Progenitor cell of endocrine pancreas (in vitro differentiated cells): ENCODE data around the gene BCL2A1. TPM values are rescaled to one million over a fixed set of nuclear protein-coding genes. Genes with fewer than 3 reads are reported as not detected.
"Not testable (repeated sequence)": the region's sequence is repeated elsewhere in the genome, so short reads cannot be mapped to it uniquely, and the experiment has no call there.

Experiments used
- DNase-seq: peaks from one replicate; pipeline ENCODE4 v3.0.0; 2021; ENCODE audit warnings: low spot score; ENCODE audit not compliant: unreplicated experiment
- H3K27ac Mint-ChIP-seq: 2 replicates; pipeline ENCODE4 v1.8.0; 2021; ENCODE audit warnings: mild to moderate bottlenecking, moderate library complexity, mixed read lengths
- H3K27me3 Mint-ChIP-seq: 2 replicates; pipeline ENCODE4 v1.8.0; 2021; ENCODE audit warnings: mixed read lengths
- H3K36me3 Mint-ChIP-seq: 2 replicates; pipeline ENCODE4 v1.8.0; 2022; ENCODE audit warnings: mixed read lengths; ENCODE audit not compliant: insufficient read depth
- H3K4me1 Mint-ChIP-seq: 2 replicates; pipeline ENCODE4 v1.8.0; 2021; ENCODE audit warnings: low read depth, mixed read lengths
- H3K4me3 Mint-ChIP-seq: 2 replicates; pipeline ENCODE4 v1.8.0; 2021; ENCODE audit warnings: low read depth, mild to moderate bottlenecking, moderate library complexity, mixed read lengths
- H3K9me3 Mint-ChIP-seq: 2 replicates; pipeline ENCODE4 v1.8.0; 2021; ENCODE audit warnings: low read depth, mixed read lengths
- CTCF ChIP-seq: fragments of 200-600 bp; sonication (generic); IDR thresholded peaks from one replicate; pipeline ENCODE4 v1.5.0; 2021; ENCODE audit warnings: antibody characterized with exemption, mild to moderate bottlenecking; ENCODE audit not compliant: unreplicated experiment
- total RNA-seq: library from RNA; stranded (reverse); gene quantifications from 2 replicates; pipeline ENCODE4 v1.2.1, GENCODE V29; 2021

The BCL2A1 gene
- total RNA-seq, 1 donor from 2014 or later = not detected

GRCh38 chr15:79967298-79968182, 3.5 kb downstream of the BCL2A1 start:
- no peaks in the 10 kb centered on the region for H3K27me3 Mint-ChIP-seq
- H3K9me3 Mint-ChIP-seq = no peaks in the 10 kb centered on the region
- H3K4me3 Mint-ChIP-seq = no peak overlapping the region
- H3K27ac Mint-ChIP-seq = no peak overlapping the region
- no peak for TF ChIP-seq CTCF
- DNase-seq = no peak
- no peaks in the 10 kb centered on the region for H3K4me1 Mint-ChIP-seq
- no peaks in the 10 kb centered on the region for H3K36me3 Mint-ChIP-seq

DNA sequence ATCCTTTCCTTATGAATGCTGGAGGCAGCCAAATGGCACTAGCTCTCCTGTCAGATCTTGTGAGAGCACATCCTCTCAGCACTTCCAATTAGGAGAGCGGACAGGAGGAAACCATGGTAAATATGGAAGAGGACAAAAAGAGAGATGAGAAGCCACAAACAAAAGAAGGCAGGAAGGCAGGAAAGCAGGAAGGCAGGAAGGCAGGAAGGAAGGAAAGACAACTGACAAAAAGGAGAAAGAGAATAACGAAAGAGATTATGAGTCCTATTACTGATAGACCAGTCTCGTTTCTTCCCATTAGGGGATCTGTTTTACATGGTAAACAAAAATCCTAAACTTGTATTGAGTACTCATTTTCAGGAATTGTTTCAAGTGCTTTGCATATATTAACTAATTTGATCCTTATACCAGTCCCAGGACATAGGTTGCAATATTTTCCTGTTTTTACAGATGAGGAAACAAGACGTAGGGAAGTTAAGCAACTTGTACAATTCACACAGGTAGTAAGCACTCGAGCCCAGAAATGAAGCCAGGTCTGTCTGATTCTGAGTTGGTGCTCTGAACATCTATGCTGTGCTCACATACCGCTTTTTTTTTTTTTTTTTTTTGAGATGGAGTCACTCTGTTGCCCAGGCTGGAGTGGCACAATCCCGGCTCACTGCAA, 4.2 kb downstream of the BCL2A1 start:
- Mint-ChIP-seq H3K36me3 (no peaks in the 10 kb centered on the region), H3K4me3 (no peak overlapping the region), H3K27me3 (no peaks in the 10 kb centered on the region), H3K27ac (no peak overlapping the region), H3K4me1 (no peaks in the 10 kb centered on the region), H3K9me3 (no peaks in the 10 kb centered on the region)
- no peak for TF ChIP-seq CTCF
- DNase-seq = no peak

DNA sequence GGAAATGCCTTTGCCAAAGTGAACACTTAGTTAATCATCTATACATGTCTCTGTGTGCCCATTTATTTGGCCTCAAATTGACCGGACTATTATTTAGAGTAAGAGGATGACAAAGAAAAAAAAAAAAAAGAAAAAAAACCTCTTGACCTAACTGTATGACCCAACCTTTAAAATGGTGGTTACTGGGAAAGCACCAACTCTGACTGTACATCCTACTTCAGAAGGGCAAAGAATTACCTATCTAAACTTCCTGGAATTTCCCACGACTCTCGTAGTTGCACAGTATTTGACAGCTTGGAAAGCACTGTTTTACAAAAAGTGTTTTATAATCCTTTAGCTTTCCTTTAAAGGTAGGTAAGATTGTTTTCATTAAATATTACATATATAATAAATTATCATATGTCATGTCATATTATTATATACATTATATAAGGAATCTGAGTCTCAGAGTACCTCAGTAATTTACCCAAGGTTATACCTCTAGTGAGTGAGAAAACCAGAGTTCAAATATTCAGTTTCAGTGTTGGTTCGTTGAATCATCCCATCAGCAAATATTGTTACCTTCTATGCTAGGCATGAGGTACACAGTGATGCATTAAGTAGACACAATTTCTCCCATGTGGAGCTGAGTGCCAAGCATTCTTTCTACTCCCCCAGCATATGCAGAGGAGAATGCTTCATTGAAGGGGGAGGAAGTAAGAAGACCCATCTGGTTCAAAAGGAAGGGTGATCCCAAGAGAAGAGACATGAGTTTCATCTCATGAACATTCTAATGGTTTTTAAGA, 5.0 kb downstream of the BCL2A1 start:
- DNase-seq = no peak
- Mint-ChIP-seq H3K4me3 (no peak overlapping the region), H3K9me3 (no peaks in the 10 kb centered on the region), H3K27ac (no peak overlapping the region), H3K36me3 (no peaks in the 10 kb centered on the region), H3K27me3 (no peaks in the 10 kb centered on the region), H3K4me1 (no peaks in the 10 kb centered on the region)
- TF ChIP-seq CTCF = no peak

- no peaks in the 10 kb centered on the region for H3K4me1 Mint-ChIP-seq
- no peaks in the 10 kb centered on the region for H3K36me3 Mint-ChIP-seq
- H3K27me3 Mint-ChIP-seq = no peaks in the 10 kb centered on the region
Measured at GRCh38 chr15:79964232-79964805, 6.7 kb downstream of the BCL2A1 start.

DNA sequence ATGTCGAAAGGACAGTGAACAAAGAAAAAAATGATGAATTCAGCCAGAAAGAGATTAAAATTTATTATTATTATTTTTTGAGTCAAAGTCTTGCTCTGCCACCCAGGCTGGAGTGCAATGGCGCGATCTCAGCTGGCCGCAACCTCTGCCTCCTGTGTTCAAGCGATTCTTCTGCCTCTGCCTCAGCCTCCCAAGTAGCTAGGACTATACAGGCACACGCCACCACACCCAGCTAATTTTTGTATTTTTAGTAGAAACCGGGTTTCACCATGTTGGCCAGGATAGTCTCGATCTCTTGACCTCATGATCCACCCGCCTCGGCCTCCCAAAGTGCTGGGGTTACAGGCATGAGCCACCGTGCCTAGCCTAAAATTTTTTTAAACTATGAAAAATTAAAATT, 8.1 kb downstream of the BCL2A1 start:
- H3K4me1 Mint-ChIP-seq, H3K27ac Mint-ChIP-seq, H3K9me3 Mint-ChIP-seq, H3K27me3 Mint-ChIP-seq, DNase-seq, H3K4me3 Mint-ChIP-seq, H3K36me3 Mint-ChIP-seq: not testable (repeated sequence)

More at GRCh38 chr15:79964232-79964805, 6.7 kb downstream of the BCL2A1 start:
- H3K27ac Mint-ChIP-seq = no peak overlapping the region
- H3K4me3 Mint-ChIP-seq = no peak overlapping the region
- no peak for DNase-seq
- no peaks in the 10 kb centered on the region for H3K9me3 Mint-ChIP-seq
- no peak for TF ChIP-seq CTCF
